ENCODE results near the gene KNSTRN.

The KNSTRN gene

DNA sequence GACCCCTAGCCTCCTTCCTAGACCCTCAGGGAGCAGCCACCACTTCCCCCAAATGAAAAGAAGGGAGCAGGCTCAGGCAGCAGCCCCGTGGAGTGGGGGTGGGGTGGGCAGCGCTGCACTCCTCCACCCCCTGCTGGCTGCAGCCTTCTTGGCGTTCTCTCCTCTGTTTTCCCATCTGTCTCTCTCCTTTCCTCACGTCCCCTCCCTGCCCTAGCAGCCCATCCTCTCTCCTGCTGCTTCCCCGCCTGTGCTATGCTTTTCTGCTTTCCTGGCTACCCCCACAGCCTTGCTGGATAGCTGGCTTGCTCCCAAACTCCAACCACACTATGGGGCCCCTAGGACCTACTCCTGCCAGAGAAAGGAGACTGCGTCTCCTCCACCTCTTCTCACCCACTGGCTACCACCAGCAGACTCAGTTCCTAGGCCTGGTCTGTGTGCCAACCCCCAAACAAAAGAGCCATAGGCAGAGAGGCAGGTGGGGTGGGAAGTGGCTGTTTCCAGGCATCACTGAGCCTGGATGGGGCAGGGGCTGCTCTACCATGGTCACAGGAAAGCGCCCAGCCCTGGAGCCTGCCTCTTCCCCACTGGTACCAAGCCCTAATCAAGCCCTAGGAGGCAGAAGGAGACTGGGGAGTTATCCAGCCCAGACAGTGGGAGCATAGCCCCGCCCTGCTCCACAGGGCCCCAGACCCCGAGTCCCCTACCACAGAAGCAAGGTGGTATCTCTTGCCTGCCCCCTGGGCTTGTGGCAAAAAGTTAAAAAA lies 27.9 kb upstream of the KNSTRN start:
- H3K27ac ChIP-seq (ENCODE audit: low read length): no peak overlapping the region
- peaks cover 2% of the 10 kb centered on the region; the same call in 1 of the 2 replicates for H3F3A ChIP-seq (ENCODE audit: insufficient read depth, low read length)
- H3K27me3 ChIP-seq (replicated peaks; ENCODE audit: insufficient read depth, low read length): peaks cover 4% of the 10 kb centered on the region; the same call in 1 of the 2 replicates
- no peaks in the 10 kb centered on the region for H3K9me3 ChIP-seq (replicated peaks; ENCODE audit: insufficient read depth, low read length)
- 0 out of 2 replicates have a peak, but pooled peaks cover 5% of the 10 kb centered on the region for H3K4me1 ChIP-seq (ENCODE audit: low read length)
- H3K36me3 ChIP-seq (replicated peaks; ENCODE audit: insufficient read depth, low read length): no peaks in the 10 kb centered on the region
- H2AFZ ChIP-seq (ENCODE audit: low read length): no peak overlapping the region
- no peak overlapping the region for H3K9ac ChIP-seq (ENCODE audit: low read length)
- no peak overlapping the region for H3K4me3 ChIP-seq (ENCODE audit: low read length)
- TF ChIP-seq EZH2phosphoT487 (IDR thresholded peaks at IDR 0.05; ENCODE audit: low read length): no peak
- TF ChIP-seq, protein P1, sequence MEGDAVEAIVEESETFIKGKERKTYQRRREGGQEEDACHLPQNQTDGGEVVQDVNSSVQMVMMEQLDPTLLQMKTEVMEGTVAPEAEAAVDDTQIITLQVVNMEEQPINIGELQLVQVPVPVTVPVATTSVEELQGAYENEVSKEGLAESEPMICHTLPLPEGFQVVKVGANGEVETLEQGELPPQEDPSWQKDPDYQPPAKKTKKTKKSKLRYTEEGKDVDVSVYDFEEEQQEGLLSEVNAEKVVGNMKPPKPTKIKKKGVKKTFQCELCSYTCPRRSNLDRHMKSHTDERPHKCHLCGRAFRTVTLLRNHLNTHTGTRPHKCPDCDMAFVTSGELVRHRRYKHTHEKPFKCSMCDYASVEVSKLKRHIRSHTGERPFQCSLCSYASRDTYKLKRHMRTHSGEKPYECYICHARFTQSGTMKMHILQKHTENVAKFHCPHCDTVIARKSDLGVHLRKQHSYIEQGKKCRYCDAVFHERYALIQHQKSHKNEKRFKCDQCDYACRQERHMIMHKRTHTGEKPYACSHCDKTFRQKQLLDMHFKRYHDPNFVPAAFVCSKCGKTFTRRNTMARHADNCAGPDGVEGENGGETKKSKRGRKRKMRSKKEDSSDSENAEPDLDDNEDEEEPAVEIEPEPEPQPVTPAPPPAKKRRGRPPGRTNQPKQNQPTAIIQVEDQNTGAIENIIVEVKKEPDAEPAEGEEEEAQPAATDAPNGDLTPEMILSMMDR (IDR thresholded peaks at IDR 0.05; ENCODE audit: low read length): peak; percentile 32
- H3K4me2 ChIP-seq (ENCODE audit: low read depth, low read length): no peak overlapping the region
- H3K79me2 ChIP-seq (ENCODE audit: low read length): no peaks in the 10 kb centered on the region
- no peaks in the 10 kb centered on the region for H4K20me1 ChIP-seq (ENCODE audit: insufficient read depth, low read length)
- H3K9me2 ChIP-seq (replicated peaks; ENCODE audit: insufficient read depth, low read length): no peaks in the 10 kb centered on the region
- no peak for DNase-seq

DNA sequence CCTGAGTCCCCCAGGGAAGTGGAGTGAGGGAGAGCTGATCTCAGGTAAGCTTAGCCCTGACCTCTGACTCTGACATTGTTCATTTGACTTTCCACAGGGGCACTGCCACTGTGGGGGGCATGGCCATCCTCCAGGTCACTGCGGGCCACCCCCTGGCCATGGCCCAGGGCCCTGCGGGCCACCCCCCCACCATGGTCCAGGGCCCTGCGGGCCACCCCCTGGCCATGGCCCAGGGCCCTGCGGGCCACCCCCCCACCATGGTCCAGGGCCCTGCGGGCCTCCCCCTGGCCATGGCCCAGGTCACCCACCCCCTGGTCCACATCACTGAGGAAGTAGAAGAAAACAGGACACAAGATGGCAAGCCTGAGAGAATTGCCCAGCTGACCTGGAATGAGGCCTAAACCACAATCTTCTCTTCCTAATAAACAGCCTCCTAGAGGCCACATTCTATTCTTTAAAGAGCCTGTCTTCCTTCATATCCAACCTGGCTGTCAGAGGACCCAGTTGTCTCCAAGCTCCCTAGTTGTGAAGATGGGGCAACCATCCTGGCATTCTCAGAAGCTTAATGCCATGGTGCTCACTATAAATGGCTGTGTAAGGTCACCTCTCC lies 26.4 kb upstream of the KNSTRN start:
- Histone ChIP-seq H3F3A (ENCODE audit: insufficient read depth, low read length) (peaks cover 2% of the 10 kb centered on the region; the same call in 1 of the 2 replicates), H3K9ac (ENCODE audit: low read length) (no peak overlapping the region), H3K9me3 (replicated peaks; ENCODE audit: insufficient read depth, low read length) (no peaks in the 10 kb centered on the region), H3K36me3 (replicated peaks; ENCODE audit: insufficient read depth, low read length) (no peaks in the 10 kb centered on the region), H3K9me2 (replicated peaks; ENCODE audit: insufficient read depth, low read length) (no peaks in the 10 kb centered on the region), H3K4me1 (ENCODE audit: low read length) (0 out of 2 replicates have a peak, but pooled peaks cover 5% of the 10 kb centered on the region), H3K27ac (ENCODE audit: low read length) (no peak overlapping the region), H3K4me2 (ENCODE audit: low read depth, low read length) (no peak overlapping the region), H3K4me3 (ENCODE audit: low read length) (no peak overlapping the region), H4K20me1 (ENCODE audit: insufficient read depth, low read length) (no peaks in the 10 kb centered on the region), H2AFZ (ENCODE audit: low read length) (no peak overlapping the region), H3K27me3 (replicated peaks; ENCODE audit: insufficient read depth, low read length) (peaks cover 4% of the 10 kb centered on the region; the same call in 1 of the 2 replicates), H3K79me2 (ENCODE audit: low read length) (no peaks in the 10 kb centered on the region)
- TF ChIP-seq, protein P1 (IDR thresholded peaks at IDR 0.05; ENCODE audit: low read length): no peak
- no peak for TF ChIP-seq EZH2phosphoT487 (IDR thresholded peaks at IDR 0.05; ENCODE audit: low read length)
- no peak for TF ChIP-seq EZH2 (optimal IDR thresholded peaks at IDR 0.05; ENCODE audit: low read depth, low read length)
- DNase-seq: no peak

GRCh38 chr15:40357246-40357645 lies 25.3 kb upstream of the KNSTRN start:
- no peaks in the 10 kb centered on the region for H4K20me1 ChIP-seq (ENCODE audit: insufficient read depth, low read length)
- peaks cover 2% of the 10 kb centered on the region; the same call in 1 of the 2 replicates for H3F3A ChIP-seq (ENCODE audit: insufficient read depth, low read length)
- H3K4me1 ChIP-seq (ENCODE audit: low read length): 0 out of 2 replicates have a peak, but pooled peaks cover 5% of the 10 kb centered on the region
- H3K9me2 ChIP-seq (replicated peaks; ENCODE audit: insufficient read depth, low read length): no peaks in the 10 kb centered on the region
- 0 out of 2 replicates have a peak overlapping the region, but pooled peaks have one; percentile 74 for H3K4me3 ChIP-seq (ENCODE audit: low read length)
- no peak overlapping the region for H3K9ac ChIP-seq (ENCODE audit: low read length)
- no peaks in the 10 kb centered on the region for H3K79me2 ChIP-seq (ENCODE audit: low read length)
- H2AFZ ChIP-seq (ENCODE audit: low read length): no peak overlapping the region
- TF ChIP-seq, protein P1 (IDR thresholded peaks at IDR 0.05; ENCODE audit: low read length): no peak
- TF ChIP-seq EZH2 (optimal IDR thresholded peaks at IDR 0.05; ENCODE audit: low read depth, low read length): no peak
- TF ChIP-seq EZH2phosphoT487 (IDR thresholded peaks at IDR 0.05; ENCODE audit: low read length): no peak
- H3K4me2 ChIP-seq (ENCODE audit: low read depth, low read length): peak overlapping the region; percentile 100; the same call in 1 of the 2 replicates
- H3K36me3 ChIP-seq (replicated peaks; ENCODE audit: insufficient read depth, low read length): no peaks in the 10 kb centered on the region
- no peak for DNase-seq
- H3K9me3 ChIP-seq (replicated peaks; ENCODE audit: insufficient read depth, low read length): no peaks in the 10 kb centered on the region
- peaks cover 4% of the 10 kb centered on the region; the same call in 1 of the 2 replicates for H3K27me3 ChIP-seq (replicated peaks; ENCODE audit: insufficient read depth, low read length)
- no peak overlapping the region for H3K27ac ChIP-seq (ENCODE audit: low read length)

All from MM.1S (cell line).